NCI-H1105 treated with DMSO at 0.1 percent for 48 hours (cell line): ENCODE data around the gene PCGF1.

Source experiments
- DNase-seq: peaks from one replicate; lab custom pipeline; 2025; lab: John Stamatoyannopoulos, UW

The PCGF1 gene

GRCh38 chr2:74507145-74507925 lies at the start of gene PCGF1:
Gene PCGF1, minus strand, starts transcription at chr2:74507695. Its CDS starts 27 bp downstream, at chr2:74507668.
- DNase-seq, result peak; percentile 95

DNA sequence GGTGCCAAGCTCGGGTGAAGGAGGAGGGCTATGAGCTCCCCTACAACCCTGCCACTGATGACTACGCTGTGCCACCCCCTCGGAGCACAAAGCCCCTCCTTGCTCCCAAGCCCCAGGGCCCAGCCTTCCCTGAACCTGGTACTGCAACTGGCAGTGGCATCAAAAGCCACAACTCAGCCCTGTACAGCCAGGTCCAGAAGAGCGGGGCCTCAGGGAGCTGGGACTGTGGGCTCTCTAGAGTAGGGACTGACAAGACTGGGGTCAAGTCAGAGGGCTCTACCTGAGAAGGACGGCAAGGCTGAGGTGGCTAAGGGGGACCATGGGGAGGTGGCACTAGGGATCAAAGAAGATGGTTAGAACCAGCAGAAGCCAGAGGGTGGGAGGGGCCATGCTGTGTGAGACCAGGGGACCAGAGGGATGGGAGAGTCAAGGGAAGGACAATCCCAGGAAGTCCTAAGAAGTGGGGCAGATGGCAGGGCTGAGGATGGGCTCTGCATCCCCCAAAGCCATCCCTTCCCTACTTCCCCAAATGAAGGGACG lies 49.4 kb upstream of the PCGF1 start:
- DNase-seq, result no peak

DNA sequence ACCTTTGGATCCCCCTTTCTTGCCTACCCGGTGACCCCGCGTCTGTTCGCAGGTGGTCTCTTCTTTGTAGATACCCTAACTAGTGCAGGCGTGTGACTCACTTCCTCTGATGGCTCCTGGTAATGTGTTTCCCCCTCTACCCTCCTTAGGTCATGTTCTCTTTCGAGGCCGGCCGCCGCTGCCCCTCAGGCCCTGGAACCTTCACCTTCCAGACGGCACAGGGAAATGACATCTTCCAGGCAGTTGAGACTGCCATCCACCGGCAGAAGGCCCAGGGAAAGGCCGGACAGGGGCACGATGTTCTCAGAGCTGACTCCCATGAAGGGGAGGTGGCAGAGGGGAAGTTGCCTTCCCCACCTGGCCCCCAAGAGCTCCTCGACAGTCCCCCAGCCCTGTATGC lies 48.7 kb upstream of the PCGF1 start:
- DNase-seq, result no peak

DNA sequence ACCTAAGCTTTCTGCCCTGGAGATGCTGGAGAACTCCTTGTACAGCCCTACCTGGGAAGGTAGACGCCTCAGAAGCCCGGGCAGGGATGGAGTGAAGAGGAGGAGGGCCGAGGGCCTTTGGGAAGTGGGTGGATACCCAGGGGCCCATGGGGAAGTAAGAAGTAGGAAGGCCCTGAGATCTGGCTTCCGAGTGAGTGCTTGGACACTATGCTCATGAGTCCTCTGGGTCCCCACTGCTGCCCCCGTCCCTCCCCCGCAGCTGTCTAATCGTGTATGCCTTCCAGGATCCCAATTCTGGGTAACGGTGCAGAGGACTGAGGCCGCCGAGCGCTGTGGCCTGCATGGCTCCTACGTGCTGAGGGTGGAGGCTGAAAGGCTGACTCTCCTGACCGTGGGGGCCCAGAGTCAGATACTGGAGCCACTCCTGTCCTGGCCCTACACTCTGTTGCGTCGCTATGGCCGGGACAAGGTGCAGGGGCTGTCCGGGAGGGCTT lies 48.2 kb upstream of the PCGF1 start:
- DNase-seq, result no peak

DNA sequence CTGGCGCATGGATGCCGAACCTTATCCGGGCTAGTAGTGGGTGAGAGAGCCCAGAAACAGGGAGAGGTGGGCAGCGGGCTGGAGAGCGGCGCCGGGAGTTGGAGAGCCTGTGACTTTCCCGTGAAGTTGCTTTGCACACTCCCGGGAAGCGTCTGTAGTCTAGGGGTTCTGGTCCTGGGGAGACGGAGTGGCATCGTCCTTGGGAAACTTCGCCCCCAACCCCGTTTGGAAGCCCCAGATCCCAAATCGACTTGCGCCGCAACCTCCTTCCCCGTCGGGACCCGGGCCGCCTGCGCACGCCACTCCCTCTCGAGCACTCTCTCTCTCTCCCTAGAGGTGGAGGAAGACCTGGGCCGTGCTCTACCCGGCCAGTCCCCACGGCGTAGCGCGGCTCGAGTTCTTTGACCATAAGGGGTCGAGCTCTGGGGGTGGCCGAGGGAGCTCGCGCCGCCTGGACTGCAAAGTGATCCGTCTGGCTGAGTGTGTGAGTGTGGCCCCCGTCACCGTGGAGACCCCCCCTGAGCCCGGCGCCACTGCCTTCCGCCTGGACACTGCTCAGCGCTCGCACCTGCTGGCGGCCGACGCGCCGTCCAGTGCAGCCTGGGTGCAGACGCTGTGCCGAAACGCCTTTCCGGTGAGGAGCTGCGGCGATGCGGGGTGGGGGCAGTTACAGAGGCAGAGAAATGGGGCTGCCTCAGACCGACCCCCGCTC lies 47.5 kb upstream of the PCGF1 start:
- peak; percentile 49 for DNase-seq

GRCh38 chr2:74553892-74554819 lies 46.7 kb upstream of the PCGF1 start, which contains the start of the genes DOK1 and LOXL3:
Gene DOK1, plus strand, starts transcription at chr2:74554720. Its CDS starts 35 bp downstream, at chr2:74554755.
Gene LOXL3, minus strand, starts transcription at chr2:74553942. Its CDS starts 1,308 bp downstream, at chr2:74552634.
- peak; percentile 58 for DNase-seq

GRCh38 chr2:74552914-74553811 lies 45.7 kb upstream of the PCGF1 start:
- DNase-seq, result no peak

DNA sequence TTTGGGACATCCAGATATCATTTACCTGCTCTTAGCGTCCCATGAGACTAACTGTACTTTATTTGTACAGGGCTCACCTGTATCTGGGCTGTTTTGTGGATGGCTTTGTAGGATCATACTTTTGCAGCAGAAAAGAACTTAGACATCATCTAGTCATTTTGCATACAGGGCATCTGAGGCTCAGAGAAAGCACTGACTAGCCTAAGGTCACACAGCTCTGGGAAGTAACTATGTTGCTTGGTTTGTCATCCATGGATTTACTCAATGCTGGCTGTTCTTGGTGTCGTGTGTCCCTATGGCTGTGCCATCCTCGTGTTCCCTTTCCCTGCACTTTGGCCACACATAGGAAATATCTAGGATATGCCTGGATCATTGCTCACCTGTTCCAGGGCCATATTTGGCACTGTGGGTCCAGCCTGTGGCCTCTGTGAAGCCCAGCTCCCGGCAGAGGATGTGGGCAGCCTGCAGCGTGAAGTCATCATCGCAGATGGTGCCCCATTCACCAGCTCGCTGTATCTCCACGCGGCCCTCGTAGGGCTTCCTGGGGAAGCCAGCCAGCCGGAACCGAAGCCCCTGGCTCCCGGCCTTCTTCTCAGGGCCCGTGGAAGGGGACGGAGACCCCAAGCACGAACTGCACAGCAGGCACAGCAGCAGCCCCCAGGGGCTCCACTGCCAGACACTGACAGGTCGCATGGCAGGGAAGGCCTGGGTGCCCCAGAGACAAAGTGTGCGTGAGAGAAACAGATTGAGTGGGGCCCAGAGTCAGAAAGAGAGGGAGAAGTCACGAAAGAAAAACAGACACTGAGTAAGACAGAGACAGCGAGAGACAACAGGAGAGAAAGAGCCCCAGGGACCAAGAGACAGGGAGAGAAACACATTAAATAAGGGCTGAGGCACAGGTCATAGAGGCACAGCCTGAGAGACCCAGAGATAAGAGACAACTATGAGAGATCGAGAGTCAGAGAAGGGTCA lies 44.7 kb upstream of the PCGF1 start:
- no peak for DNase-seq

DNA sequence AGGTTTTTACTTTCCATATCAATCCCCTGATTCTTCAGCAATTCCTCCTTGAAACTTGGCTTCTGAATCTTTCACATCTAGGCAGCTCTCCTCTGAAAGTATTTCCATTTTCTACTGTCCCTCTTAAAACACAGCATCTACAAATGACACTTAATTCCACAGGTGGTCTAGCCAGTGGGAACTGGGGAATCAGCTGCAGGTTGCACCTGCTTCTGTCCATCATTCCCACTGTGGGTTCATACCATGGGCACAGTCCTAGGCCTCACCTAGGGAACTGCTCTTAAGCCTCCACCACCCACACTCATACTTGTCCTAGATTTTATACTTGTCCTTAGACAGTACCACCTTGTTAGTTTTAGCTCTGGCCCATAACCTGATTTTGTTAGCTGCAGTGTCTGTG lies 44.0 kb upstream of the PCGF1 start:
- no peak for DNase-seq

DNA sequence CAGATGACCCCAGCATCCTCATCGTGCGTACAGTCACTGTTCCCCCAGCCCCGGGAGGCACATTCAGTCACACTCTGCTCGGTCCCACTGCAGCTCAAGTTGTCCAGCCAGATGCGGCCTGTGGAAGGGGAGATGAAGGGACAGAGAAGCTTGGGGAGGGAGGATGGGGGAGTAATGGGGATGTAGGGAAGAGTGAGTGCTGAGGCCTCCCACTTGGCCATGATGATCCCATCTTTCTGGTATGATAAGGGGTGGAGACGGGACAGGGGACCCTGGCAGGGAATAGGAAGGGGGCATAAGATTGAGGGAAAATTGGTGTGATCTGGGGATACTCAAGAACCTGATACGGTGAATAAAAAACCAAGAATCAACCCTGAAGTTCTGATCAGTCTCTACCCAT lies 42.7 kb upstream of the PCGF1 start:
- DNase-seq, result no peak

GRCh38 chr2:74548900-74549826 lies 41.7 kb upstream of the PCGF1 start:
- DNase-seq, result peak; percentile 60

- peak; percentile 63 for DNase-seq
Measured at GRCh38 chr2:74548285-74548899, 40.9 kb upstream of the PCGF1 start.

DNA sequence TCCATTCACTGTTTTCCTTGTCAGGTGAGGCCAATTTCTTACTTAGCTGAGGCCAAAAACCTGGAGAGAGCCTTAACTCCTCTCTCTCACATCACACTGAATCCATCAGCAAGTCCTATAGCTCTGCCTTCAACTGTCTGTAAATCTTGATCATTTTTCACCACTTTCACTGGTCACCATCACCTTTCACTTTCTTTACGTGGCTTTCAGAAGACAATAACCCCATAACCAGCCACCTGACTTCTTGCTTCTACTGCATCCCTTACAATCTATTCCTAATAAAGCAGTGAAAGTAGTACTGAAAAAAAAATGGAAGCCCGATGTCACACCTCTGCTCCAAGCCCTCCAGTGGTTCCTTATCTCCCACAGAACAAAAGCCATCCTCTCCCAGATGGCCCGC lies 38.5 kb upstream of the PCGF1 start:
- DNase-seq, result no peak

DNA sequence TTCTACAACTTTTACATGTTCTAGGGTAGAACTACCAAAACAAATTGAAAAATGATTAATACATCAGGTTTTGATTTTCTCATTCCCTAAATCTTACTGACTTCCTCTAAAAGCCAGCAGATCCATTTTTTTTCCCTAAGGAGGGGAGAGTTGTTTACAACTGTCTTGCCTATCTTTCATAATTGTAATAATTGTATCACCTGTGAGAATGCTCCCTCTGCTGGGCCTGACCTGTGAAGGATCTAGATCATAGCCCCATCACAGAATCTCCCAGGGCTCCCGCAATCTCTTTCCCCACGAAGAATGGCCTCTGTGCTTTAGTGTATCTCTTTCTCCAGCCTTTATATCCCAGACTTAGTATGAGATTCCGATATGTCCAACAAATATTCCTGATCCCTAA lies 37.1 kb upstream of the PCGF1 start:
- peak; percentile 3 for DNase-seq

DNA sequence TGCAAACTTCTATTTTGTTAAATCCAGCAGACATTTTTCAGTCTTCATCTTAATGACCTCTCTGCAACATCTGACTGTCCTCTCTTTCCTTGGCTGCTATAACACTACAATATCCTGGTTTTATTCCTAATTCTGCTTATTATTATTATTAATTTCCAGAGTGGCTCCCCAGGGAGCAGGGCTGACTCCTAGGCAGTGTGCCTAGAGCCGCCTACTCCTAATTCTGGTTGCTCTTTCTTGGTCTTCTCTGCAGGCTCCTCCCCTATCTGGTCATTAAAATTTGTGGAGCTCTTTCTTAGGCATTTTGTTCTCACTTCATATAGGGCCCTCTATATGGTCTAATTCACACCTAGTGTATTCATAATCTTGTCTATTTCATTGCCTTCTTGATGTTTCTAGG lies 35.5 kb upstream of the PCGF1 start:
- no peak for DNase-seq

GRCh38 chr2:74540291-74540690 lies 32.8 kb upstream of the PCGF1 start:
- DNase-seq, result no peak

GRCh38 chr2:74538881-74539339 lies 31.4 kb upstream of the PCGF1 start:
- no peak for DNase-seq

GRCh38 chr2:74537140-74537539 lies 29.6 kb upstream of the PCGF1 start:
- DNase-seq, result no peak
